Stomach (tissue), 4 donors: ENCODE data around the gene GCHFR.

ENCODE experiments used
- CTCF ChIP-seq, 7 experiments: fragments of 450-650 bp in 4 of 7; fragments of 200-600 bp in 3 of 7; sonication (generic) in 3 of 7; IDR thresholded peaks; one replicate each; pipeline ENCODE4 v1.5.1; 2016 to 2019; ENCODE audit warnings: antibody characterized with exemption in 7 of 7, control low read depth in 2 of 7, mild to moderate bottlenecking in 1 of 7
- EP300 ChIP-seq: sonication (generic); formaldehyde crosslinking; IDR thresholded peaks from one replicate; pipeline ENCODE4 v1.6.1; 2017; ENCODE audit warnings: antibody characterized with exemption
- POLR2A ChIP-seq, 4 donors: fragments of 450-650 bp; IDR thresholded peaks; one replicate each; pipeline ENCODE4 v1.6.1; 2016; ENCODE audit warnings: antibody characterized with exemption in 4 of 4, control low read depth in 2 of 4, mild to moderate bottlenecking in 1 of 4, moderate library complexity in 1 of 4
- POLR2AphosphoS5 ChIP-seq, 3 donors: sonication (generic); formaldehyde crosslinking; IDR thresholded peaks; one replicate each; pipeline ENCODE4 v1.6.1; 2016; ENCODE audit warnings: antibody characterized with exemption in 3 of 3

- no peak for TF ChIP-seq CTCF (IDR thresholded peaks at IDR 0.05)
- no peak for TF ChIP-seq POLR2A (IDR thresholded peaks at IDR 0.05)
- TF ChIP-seq POLR2AphosphoS5 (IDR thresholded peaks at IDR 0.05) = no peak
- TF ChIP-seq EP300 = no peak
Observed at GRCh38 chr15:40721701-40722100, 42.2 kb upstream of the GCHFR start.
